PC-9 (cell line): ENCODE measurements around the gene ARL2BP. TPM values are rescaled to one million over a fixed set of nuclear protein-coding genes. Genes with fewer than 3 reads are reported as not detected.

Experiments used
- BruUV-seq: library from RNA; stranded (reverse); fragments of 400-500 nt; replicated peaks from 2 replicates; lab custom pipeline; 2021; lab: Mats Ljungman, UMichigan
- CTCF ChIA-PET: fragments of 300-600 bp; sonication (Branson Sonifier 250); formaldehyde crosslinking; loops from one replicate; lab custom pipeline; 2022; ENCODE audit warnings: antibody characterized with exemption; lab: Charles Lee
- POLR2A ChIA-PET: fragments of 300-600 bp; sonication (Branson Sonifier 250); formaldehyde crosslinking; loops from one replicate; lab custom pipeline; 2022; ENCODE audit warnings: antibody characterized with exemption; ENCODE audit not compliant: unreplicated experiment; lab: Charles Lee
- DNase-seq, 2 experiments: peaks; one replicate each; pipeline versions ENCODE4 v3.0.0 to v3.0.0-alpha.2; 2015 to 2022; ENCODE audit warnings: mixed read lengths in 1 of 2
- H2AFZ ChIP-seq: fragments of 200-600 bp; sonication (generic); 2 replicates; pipeline ENCODE4 v1.8.1; 2017; ENCODE audit warnings: antibody characterized with exemption
- H3F3A ChIP-seq: fragments of 200-600 bp; sonication (generic); 2 replicates; pipeline ENCODE4 v1.8.1; 2017; ENCODE audit warnings: antibody characterized with exemption, mild to moderate bottlenecking, low read depth; ENCODE audit not compliant: insufficient read depth
- H3K27ac ChIP-seq: fragments of 200-600 bp; sonication (generic); 2 replicates; pipeline ENCODE4 v1.6.1; 2016; ENCODE audit warnings: mixed run types
- H3K27me3 ChIP-seq: fragments of 200-600 bp; sonication (generic); 2 replicates; pipeline ENCODE4 v1.6.1; 2016; ENCODE audit warnings: low read depth, mixed run types; ENCODE audit not compliant: insufficient read depth
- H3K36me3 ChIP-seq: fragments of 200-600 bp; sonication (generic); 2 replicates; pipeline ENCODE4 v1.6.1; 2016; ENCODE audit warnings: low read depth, mixed run types
- H3K4me1 ChIP-seq: fragments of 200-600 bp; sonication (generic); replicated peaks from 2 replicates; pipeline ENCODE4 v1.6.1; 2016; ENCODE audit warnings: mixed run types; ENCODE audit not compliant: insufficient read depth
- H3K4me2 ChIP-seq: fragments of 200-600 bp; sonication (generic); 2 replicates; pipeline ENCODE4 v1.6.1; 2017; ENCODE audit warnings: mixed run types
- H3K4me3 ChIP-seq: fragments of 200-600 bp; sonication (generic); 2 replicates; pipeline ENCODE4 v1.6.1; 2016; ENCODE audit warnings: mixed run types
- H3K79me2 ChIP-seq: fragments of 200-600 bp; sonication (generic); 2 replicates; pipeline ENCODE4 v1.6.1; 2017; ENCODE audit warnings: low read depth, mixed run types
- H3K9me2 ChIP-seq: fragments of 200-600 bp; sonication (generic); 2 replicates; pipeline ENCODE4 v1.8.1; 2017; ENCODE audit warnings: mild to moderate bottlenecking; ENCODE audit not compliant: insufficient read depth
- H3K9me3 ChIP-seq: fragments of 200-600 bp; sonication (generic); 2 replicates; pipeline ENCODE4 v1.8.1; 2016; ENCODE audit warnings: low read depth; ENCODE audit not compliant: insufficient read depth
- H4K20me1 ChIP-seq: fragments of 200-600 bp; sonication (generic); 2 replicates; pipeline ENCODE4 v1.8.1; 2017; ENCODE audit not compliant: insufficient read depth
- CTCF ChIP-seq: fragments of 200-600 bp; sonication (generic); conservative IDR thresholded peaks from 2 replicates; pipeline ENCODE4 v1.6.1; 2017; ENCODE audit warnings: mixed run types, antibody characterized with exemption, mild to moderate bottlenecking, moderate library complexity
- EZH2 ChIP-seq: fragments of 200-600 bp; sonication (generic); IDR thresholded peaks from 2 replicates; pipeline ENCODE4 v1.8.0; 2017; ENCODE audit warnings: antibody characterized with exemption, low read depth
- intact Hi-C: fragments of 100-400 bp; cut with micrococcal nuclease; formaldehyde crosslinking; loops from one replicate; pipeline ENCODE4 v1.10.0; 2022; ENCODE audit not compliant: unreplicated experiment
- total RNA-seq: library from RNA; stranded (reverse); gene quantifications from 2 replicates; pipeline ENCODE4 v1.2.3, GENCODE V29; 2021

ARL2BP gene
- total RNA-seq, 1 experiment from 2014 or later, result 23.6 TPM

- Histone ChIP-seq H3K36me3 (no peaks in the 10 kb centered on the region), H3K27ac (no peak overlapping the region), H3K79me2 (no peaks in the 10 kb centered on the region), H3K4me3 (no peak overlapping the region), H3K4me1 (peaks cover 15% of the 10 kb centered on the region), H3F3A (peaks cover 35% of the 10 kb centered on the region), H2AFZ (no peak overlapping the region), H3K4me2 (no peak overlapping the region), H3K9me2 (no peaks in the 10 kb centered on the region), H4K20me1 (no peaks in the 10 kb centered on the region), H3K9me3 (no peaks in the 10 kb centered on the region), H3K27me3 (no peaks in the 10 kb centered on the region)
- intact Hi-C loops, result loop anchor here (10.0 kb wide), 1 partner anchor 313 kb away; the partner anchor contains the start of gene NLRC5
- POLR2A ChIA-PET, result no interaction called here
- no peak for TF ChIP-seq CTCF
- no peak for TF ChIP-seq EZH2
- CTCF ChIA-PET, result no interaction called here
- BruUV-seq, result no TSS peak
- no peak for DNase-seq
Observed at GRCh38 chr16:57297856-57298255, 52.8 kb downstream of the ARL2BP start.

GRCh38 chr16:57299009-57299718 lies 54.1 kb downstream of the ARL2BP start:
- TF ChIP-seq CTCF, result no peak
- TF ChIP-seq EZH2, result no peak

GRCh38 chr16:57299719-57300386 lies 54.8 kb downstream of the ARL2BP start:
- intact Hi-C loops, result loop anchor here (1.0 to 10.0 kb wide), 11 partner anchors 23 to 723 kb away; partner anchors contain the start of genes ARL2BP, NLRC5, PSME3IP1 and RSPRY1
- POLR2A ChIA-PET, result interaction anchor here (0.7 kb wide), 1 partner anchor 20 kb away, joined by 8 read pairs; no protein-coding TSS in a partner anchor

More at GRCh38 chr16:57299009-57299718, 54.1 kb downstream of the ARL2BP start:
- Histone ChIP-seq H3K9me2 (no peaks in the 10 kb centered on the region), H3F3A (peaks cover 39% of the 10 kb centered on the region), H3K9me3 (no peaks in the 10 kb centered on the region), H3K4me3 (peak overlapping the region; percentile 64), H3K4me1 (peaks cover 18% of the 10 kb centered on the region), H3K4me2 (peak overlapping the region; percentile 73), H3K36me3 (no peaks in the 10 kb centered on the region), H2AFZ (peak overlapping the region; percentile 64), H3K27ac (peak overlapping the region; percentile 67), H3K79me2 (no peaks in the 10 kb centered on the region), H3K27me3 (no peaks in the 10 kb centered on the region), H4K20me1 (no peaks in the 10 kb centered on the region)
- no TSS peak for BruUV-seq
- CTCF ChIA-PET, result interaction anchor here (0.9 kb wide), 1 partner anchor 33 kb away, joined by 3 read pairs; no protein-coding TSS in a partner anchor
- no peak for DNase-seq
- POLR2A ChIA-PET, result interaction anchor here (0.7 kb wide), 1 partner anchor 19 kb away, joined by 8 read pairs; no protein-coding TSS in a partner anchor
- intact Hi-C loops, result loop anchor here (10.0 kb wide), 1 partner anchor 314 kb away; the partner anchor contains the start of gene NLRC5

More at GRCh38 chr16:57299719-57300386, 54.8 kb downstream of the ARL2BP start:
- Histone ChIP-seq H2AFZ (peak overlapping the region; percentile 64), H3K27me3 (no peaks in the 10 kb centered on the region), H3F3A (peaks cover 44% of the 10 kb centered on the region), H3K4me2 (peak overlapping the region; percentile 73), H3K4me3 (peak overlapping the region; percentile 64), H3K9me3 (no peaks in the 10 kb centered on the region), H3K9me2 (no peaks in the 10 kb centered on the region), H3K4me1 (peaks cover 24% of the 10 kb centered on the region), H4K20me1 (no peaks in the 10 kb centered on the region), H3K27ac (peak overlapping the region; percentile 67), H3K36me3 (no peaks in the 10 kb centered on the region), H3K79me2 (no peaks in the 10 kb centered on the region)
- CTCF ChIA-PET, result interaction anchor here (0.8 to 1.6 kb wide), 5 partner anchors 33 to 220 kb away, joined by 3 to 7 read pairs (median 5); partner anchors contain the start of genes PSME3IP1 and RSPRY1
- peak; percentile 82 to 85 for DNase-seq
- no TSS peak for BruUV-seq
- TF ChIP-seq EZH2 (no peak), CTCF (0 out of 2 replicates have a peak, but pooled peaks have one; percentile 24)
